GM21619 (cell line): ENCODE results near the gene GAA.

Experiments
- ATAC-seq: cut with Tn5 transposase; IDR thresholded peaks from one replicate; pipeline ENCODE4 v1.9.1; 2021; ENCODE audit not compliant: unreplicated experiment

Gene GAA

GRCh38 chr17:80116921-80117380 is 15.6 kb downstream of the GAA start:
- no peak for ATAC-seq

- ATAC-seq = no peak
These were observed 16.4 kb downstream of the GAA start for GRCh38 chr17:80117491-80118401.

- ATAC-seq = no peak
These were observed 17.4 kb downstream of the GAA start for GRCh38 chr17:80118601-80119270.

- ATAC-seq = no peak
These were observed 17.9 kb downstream of the GAA start for GRCh38 chr17:80119271-80119791.

GRCh38 chr17:80119839-80120238 is 18.5 kb downstream of the GAA start:
- ATAC-seq = no peak

- no peak for ATAC-seq
These were observed 20.7 kb downstream of the GAA start for GRCh38 chr17:80122026-80122575.

GRCh38 chr17:80122926-80123505 is 21.6 kb downstream of the GAA start:
- ATAC-seq = no peak

- ATAC-seq = no peak
These were observed 22.4 kb downstream of the GAA start for GRCh38 chr17:80123791-80124190.

GRCh38 chr17:80124351-80124981 is 23.1 kb downstream of the GAA start:
- no peak for ATAC-seq

- no peak for ATAC-seq
These were observed 24.5 kb downstream of the GAA start for GRCh38 chr17:80125656-80126448.

GRCh38 chr17:80126449-80126715 is 25.0 kb downstream of the GAA start:
- ATAC-seq = no peak

- no peak for ATAC-seq
These were observed 27.7 kb downstream of the GAA start for GRCh38 chr17:80129006-80129565.

GRCh38 chr17:80130992-80131391 is 29.6 kb downstream of the GAA start:
- no peak for ATAC-seq

- no peak for ATAC-seq
These were observed 31.7 kb downstream of the GAA start for GRCh38 chr17:80132906-80133625.

- no peak for ATAC-seq
These were observed 32.2 kb downstream of the GAA start for GRCh38 chr17:80133626-80133970.

GRCh38 chr17:80137131-80137530 is 35.8 kb downstream of the GAA start:
- ATAC-seq = no peak

GRCh38 chr17:80138856-80139426 is 37.6 kb downstream of the GAA start:
- no peak for ATAC-seq

- no peak for ATAC-seq
These were observed 40.2 kb downstream of the GAA start for GRCh38 chr17:80141463-80142165.
